Fibroblast of mammary gland (primary cell): Measurements from ENCODE around the gene HLA-DRA.

Source experiments
- DNase-seq: peaks from one replicate; pipeline ENCODE4 v3.0.0-alpha.2; 2010; ENCODE audit warnings: low read depth
- H3K4me3 ChIP-seq: 2 replicates; pipeline ENCODE4 v1.5.1; 2011; ENCODE audit warnings: low read depth, mild to moderate bottlenecking, low read length, moderate library complexity; ENCODE audit not compliant: control insufficient read depth
- CTCF ChIP-seq: conservative IDR thresholded peaks from 2 replicates; pipeline ENCODE4 v1.5.1; 2011; ENCODE audit warnings: low read depth, low read length, inconsistent platforms; ENCODE audit not compliant: control insufficient read depth, insufficient read depth

The HLA-DRA gene

GRCh38 chr6:32413427-32414047, 26.1 kb upstream of the HLA-DRA start:
- no peak overlapping the region for H3K4me3 ChIP-seq
- peak; percentile 70 for DNase-seq
- TF ChIP-seq CTCF, result peak; percentile 97

GRCh38 chr6:32415521-32416019, 24.1 kb upstream of the HLA-DRA start:
- H3K4me3 ChIP-seq, result no peak overlapping the region
- peak; percentile 63 for DNase-seq
- peak; percentile 99 for TF ChIP-seq CTCF

GRCh38 chr6:32416036-32416435, 23.7 kb upstream of the HLA-DRA start:
- no peak overlapping the region for H3K4me3 ChIP-seq
- no peak for TF ChIP-seq CTCF
- no peak for DNase-seq

DNA sequence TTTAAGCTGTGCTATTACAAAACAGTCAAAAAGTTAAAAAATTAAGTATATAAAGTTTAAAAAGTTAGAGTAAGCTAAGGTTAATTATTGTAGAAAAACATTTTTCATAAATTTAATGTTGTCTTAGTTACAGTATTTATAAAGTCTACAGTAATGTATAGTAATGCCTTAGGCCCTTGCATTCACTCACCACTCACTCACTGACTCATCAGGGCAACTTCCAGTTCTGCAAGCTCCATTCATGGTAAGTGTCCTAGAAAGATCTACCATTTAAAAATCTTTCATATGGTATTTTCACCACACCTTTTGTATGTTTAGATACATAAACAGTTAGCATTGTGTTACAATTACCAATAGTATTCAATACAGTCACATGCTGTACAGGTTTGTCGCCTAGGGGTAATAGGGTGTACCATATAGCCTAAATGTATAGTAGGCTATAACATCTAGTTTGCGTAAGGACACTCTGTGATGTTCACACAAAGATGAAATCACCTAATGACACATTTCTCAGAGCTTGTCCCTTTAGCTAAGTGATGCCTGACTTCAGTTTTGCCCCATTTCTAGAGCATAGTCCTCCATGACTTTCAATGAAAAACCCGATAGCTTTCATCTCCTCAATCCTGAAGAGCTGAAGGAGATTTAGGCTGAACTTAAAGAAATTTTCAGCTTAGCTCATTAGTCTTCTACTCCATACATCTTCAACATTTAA, 14.9 kb upstream of the HLA-DRA start:
- DNase-seq, result no peak
- no peak for TF ChIP-seq CTCF
- no peak overlapping the region for H3K4me3 ChIP-seq

GRCh38 chr6:32426338-32426737, 13.3 kb upstream of the HLA-DRA start:
- H3K4me3 ChIP-seq, result no peak overlapping the region
- no peak for DNase-seq
- TF ChIP-seq CTCF, result no peak

GRCh38 chr6:32427218-32427617, 12.5 kb upstream of the HLA-DRA start:
- TF ChIP-seq CTCF, result no peak
- no peak for DNase-seq
- H3K4me3 ChIP-seq, result no peak overlapping the region

GRCh38 chr6:32427934-32428474, 11.7 kb upstream of the HLA-DRA start:
- H3K4me3 ChIP-seq, result no peak overlapping the region
- TF ChIP-seq CTCF, result no peak
- DNase-seq, result no peak
